ENCODE results near the gene SYCE1L.

GRCh38 chr16:77233799-77234519 is 34.8 kb downstream of the SYCE1L start:
- TF ChIP-seq CTCF (IDR thresholded peaks at IDR 0.05): no peak
- no peak for TF ChIP-seq POLR2A (IDR thresholded peaks at IDR 0.05)
